GM19351 (cell line): ENCODE measurements around the gene SAV1.
"Not testable (repeated sequence)": the region's sequence is repeated elsewhere in the genome, so short reads cannot be mapped to it uniquely, and the experiment has no call there.

ENCODE experiments used
- ATAC-seq: cut with Tn5 transposase; IDR thresholded peaks from one replicate; pipeline ENCODE4 v1.9.1; 2021; ENCODE audit warnings: mild to moderate bottlenecking, moderate library complexity; ENCODE audit not compliant: unreplicated experiment

Gene SAV1

GRCh38 chr14:50667996-50668825 is at the start of gene SAV1:
SAV1 (minus strand) TSS chr14:50668306; CDS start chr14:50667967, 339 bp downstream.
- peak; percentile 65 for ATAC-seq

GRCh38 chr14:50717811-50718210 is 49.7 kb upstream of the SAV1 start:
- ATAC-seq, result no peak

GRCh38 chr14:50714450-50715073 is 46.5 kb upstream of the SAV1 start:
- no peak for ATAC-seq

- no peak for ATAC-seq
Measured at GRCh38 chr14:50711043-50711442, 42.9 kb upstream of the SAV1 start.

GRCh38 chr14:50705026-50705593 is 37.0 kb upstream of the SAV1 start:
- ATAC-seq, result no peak

- ATAC-seq, result no peak
Measured at GRCh38 chr14:50704454-50705010, 36.4 kb upstream of the SAV1 start.

GRCh38 chr14:50697659-50698290 is 29.7 kb upstream of the SAV1 start:
- no peak for ATAC-seq

GRCh38 chr14:50694260-50694659 is 26.2 kb upstream of the SAV1 start:
- not testable (repeated sequence) for ATAC-seq

GRCh38 chr14:50688875-50689274 is 20.8 kb upstream of the SAV1 start:
- no peak for ATAC-seq

- no peak for ATAC-seq
Measured at GRCh38 chr14:50679674-50680073, 11.6 kb upstream of the SAV1 start.

GRCh38 chr14:50678163-50678562 is 10.1 kb upstream of the SAV1 start:
- ATAC-seq, result no peak

- ATAC-seq, result no peak
Measured at GRCh38 chr14:50677527-50678063, 9.5 kb upstream of the SAV1 start.

GRCh38 chr14:50676814-50677516 is 8.9 kb upstream of the SAV1 start:
- no peak for ATAC-seq

GRCh38 chr14:50675597-50675996 is 7.5 kb upstream of the SAV1 start:
- no peak for ATAC-seq

GRCh38 chr14:50670866-50671256 is 2.8 kb upstream of the SAV1 start:
- no peak for ATAC-seq

- ATAC-seq, result no peak
Measured at GRCh38 chr14:50670196-50670865, 2.2 kb upstream of the SAV1 start.

GRCh38 chr14:50669441-50669986 is 1.4 kb upstream of the SAV1 start:
- no peak for ATAC-seq

- no peak for ATAC-seq
Measured at GRCh38 chr14:50668826-50669143, 679 bp upstream of the SAV1 start.

GRCh38 chr14:50667684-50667995 is 466 bp downstream of the SAV1 start:
- ATAC-seq, result peak; percentile 46
